Neural crest cell (in vitro differentiated cells): ENCODE measurements around the gene RECQL. TPM values are rescaled to one million over a fixed set of nuclear protein-coding genes. Genes with fewer than 3 reads are reported as not detected.

ENCODE experiments used
- DNase-seq: peaks from one replicate; pipeline ENCODE4 v3.0.0; 2021; ENCODE audit warnings: low read depth, mixed read lengths, low spot score
- H3K27ac Mint-ChIP-seq: one replicate; pipeline ENCODE4 v1.8.0; 2021; ENCODE audit warnings: mild to moderate bottlenecking, mixed read lengths; ENCODE audit not compliant: unreplicated experiment
- H3K27me3 Mint-ChIP-seq: 2 replicates; pipeline ENCODE4 v1.8.0; 2021; ENCODE audit warnings: low read depth, mild to moderate bottlenecking, mixed read lengths
- H3K36me3 Mint-ChIP-seq: 2 replicates; pipeline ENCODE4 v1.8.0; 2021; ENCODE audit warnings: low read depth, mild to moderate bottlenecking, mixed read lengths
- H3K4me1 Mint-ChIP-seq: 2 replicates; pipeline ENCODE4 v1.8.0; 2021; ENCODE audit warnings: mixed read lengths
- H3K4me3 Mint-ChIP-seq: one replicate; pipeline ENCODE4 v1.8.0; 2021; ENCODE audit warnings: mild to moderate bottlenecking, mixed read lengths
- H3K9me3 Mint-ChIP-seq: 2 replicates; pipeline ENCODE4 v1.8.0; 2021; ENCODE audit warnings: mixed read lengths
- CTCF ChIP-seq: fragments of 200-600 bp; sonication (generic); conservative IDR thresholded peaks from 2 replicates; pipeline ENCODE4 v1.5.0; 2021; ENCODE audit warnings: antibody characterized with exemption, mild to moderate bottlenecking
- total RNA-seq: library from RNA; stranded (reverse); gene quantifications from 2 replicates; pipeline ENCODE4 v1.2.1, GENCODE V29; 2021

The RECQL gene
- total RNA-seq, 1 donor from 2014 or later: 24.7 TPM

GRCh38 chr12:21518451-21518850 lies 17.0 kb upstream of the RECQL start:
- no peak for TF ChIP-seq CTCF
- DNase-seq: no peak
- no peaks in the 10 kb centered on the region for H3K4me1 Mint-ChIP-seq
- H3K27me3 Mint-ChIP-seq: peaks cover 4% of the 10 kb centered on the region
- H3K9me3 Mint-ChIP-seq: no peaks in the 10 kb centered on the region
- H3K27ac Mint-ChIP-seq: no peak overlapping the region
- H3K4me3 Mint-ChIP-seq: no peak overlapping the region
- H3K36me3 Mint-ChIP-seq: no peaks in the 10 kb centered on the region

GRCh38 chr12:21516281-21516680 lies 14.8 kb upstream of the RECQL start:
- Mint-ChIP-seq H3K27ac (no peak overlapping the region), H3K27me3 (no peaks in the 10 kb centered on the region), H3K9me3 (no peaks in the 10 kb centered on the region), H3K36me3 (no peaks in the 10 kb centered on the region), H3K4me1 (no peaks in the 10 kb centered on the region), H3K4me3 (no peak overlapping the region)
- no peak for DNase-seq
- no peak for TF ChIP-seq CTCF

GRCh38 chr12:21509768-21510167 lies 8.3 kb upstream of the RECQL start:
- TF ChIP-seq CTCF: no peak
- H3K27ac Mint-ChIP-seq: no peak overlapping the region
- no peaks in the 10 kb centered on the region for H3K27me3 Mint-ChIP-seq
- peaks cover 5% of the 10 kb centered on the region for H3K36me3 Mint-ChIP-seq
- H3K4me3 Mint-ChIP-seq: no peak overlapping the region
- no peak for DNase-seq
- no peaks in the 10 kb centered on the region for H3K9me3 Mint-ChIP-seq
- H3K4me1 Mint-ChIP-seq: no peaks in the 10 kb centered on the region

GRCh38 chr12:21507849-21508248 lies 6.4 kb upstream of the RECQL start:
- Mint-ChIP-seq H3K9me3 (no peaks in the 10 kb centered on the region), H3K4me1 (peaks cover 8% of the 10 kb centered on the region), H3K4me3 (no peak overlapping the region), H3K36me3 (peaks cover 5% of the 10 kb centered on the region), H3K27me3 (no peaks in the 10 kb centered on the region), H3K27ac (no peak overlapping the region)
- DNase-seq: no peak
- no peak for TF ChIP-seq CTCF

- H3K36me3 Mint-ChIP-seq: peaks cover 5% of the 10 kb centered on the region
- no peaks in the 10 kb centered on the region for H3K9me3 Mint-ChIP-seq
- H3K27me3 Mint-ChIP-seq: no peaks in the 10 kb centered on the region
- no peak overlapping the region for H3K4me3 Mint-ChIP-seq
- no peak for DNase-seq
- peaks cover 15% of the 10 kb centered on the region for H3K4me1 Mint-ChIP-seq
- H3K27ac Mint-ChIP-seq: no peak overlapping the region
- TF ChIP-seq CTCF: no peak
These were observed 4.5 kb upstream of the RECQL start for GRCh38 chr12:21505888-21506287.

GRCh38 chr12:21502872-21503271 lies 1.4 kb upstream of the RECQL start:
- no peaks in the 10 kb centered on the region for H3K9me3 Mint-ChIP-seq
- no peaks in the 10 kb centered on the region for H3K36me3 Mint-ChIP-seq
- peaks cover 20% of the 10 kb centered on the region for H3K4me1 Mint-ChIP-seq
- no peak overlapping the region for H3K4me3 Mint-ChIP-seq
- H3K27me3 Mint-ChIP-seq: no peaks in the 10 kb centered on the region
- H3K27ac Mint-ChIP-seq: no peak overlapping the region
- DNase-seq: no peak
- TF ChIP-seq CTCF: no peak
